Measurements from ENCODE around the gene GIGYF2. TPM values are rescaled to one million over a fixed set of nuclear protein-coding genes. Genes with fewer than 3 reads are reported as not detected.
A peak's percentile ranks its signal among the peaks of the same experiment; 100 is the strongest.

GIGYF2 gene
- total and polyA plus RNA-seq, 2 of the 13 experiments (the other 11 are each of a cell fraction or from before 2014, with no cell fraction given), result 44.9 to 73.5 TPM

- TF ChIP-seq DZIP1 (CRISPR knock-in tag; IDR thresholded peaks at IDR 0.05) (no peak), ATAD3A (CRISPR knock-in tag; IDR thresholded peaks at IDR 0.05) (no peak), MTF1 (CRISPR knock-in tag; IDR thresholded peaks at IDR 0.05) (no peak), RBM22 (optimal IDR thresholded peaks at IDR 0.05; ENCODE audit: low read length) (no peak), GATAD2A (CRISPR knock-in tag; IDR thresholded peaks at IDR 0.05) (no peak), PCBP1 (IDR thresholded peaks at IDR 0.05; ENCODE audit: borderline replicate concordance, low read depth, low read length) (0 out of 2 replicates have a peak, but pooled peaks have one; percentile 49), ZNF710 (CRISPR knock-in tag; IDR thresholded peaks at IDR 0.05; ENCODE audit: borderline replicate concordance) (no peak), ATRX (CRISPR knock-in tag; IDR thresholded peaks at IDR 0.05; ENCODE audit: borderline replicate concordance) (no peak), PATZ1 (CRISPR knock-in tag; IDR thresholded peaks at IDR 0.05) (peak; percentile 89), ZNF24 (IDR thresholded peaks at IDR 0.05) (no peak), SOX6 (IDR thresholded peaks at IDR 0.05) (no peak), SOX6 (CRISPR knock-in tag; IDR thresholded peaks at IDR 0.05) (no peak), GMEB1 (CRISPR knock-in tag; IDR thresholded peaks at IDR 0.05; ENCODE audit: borderline replicate concordance) (no peak), MXD1 (CRISPR knock-in tag; IDR thresholded peaks at IDR 0.05) (no peak), ZNF510 (CRISPR knock-in tag; IDR thresholded peaks at IDR 0.05; ENCODE audit: low read depth) (no peak), BATF2 (CRISPR knock-in tag; IDR thresholded peaks at IDR 0.05) (no peak), ZSCAN12 (CRISPR knock-in tag; IDR thresholded peaks at IDR 0.05) (no peak), ZKSCAN5 (CRISPR knock-in tag; IDR thresholded peaks at IDR 0.05) (no peak), MAX (IDR thresholded peaks at IDR 0.05) (0 out of 2 replicates have a peak, but pooled peaks have one; percentile 11), ZIK1 (CRISPR knock-in tag; IDR thresholded peaks at IDR 0.05; ENCODE audit: borderline replicate concordance, low read depth) (no peak)
Measured at GRCh38 chr2:232870018-232870765, 173.1 kb downstream of the GIGYF2 start, which contains the start of gene SNORC (continued).
